T-helper 1 cell treated with Interleukin-12 subunit alpha and Interleukin-12 subunit beta and Interleukin-4 antibody, amounts not matched to agents 30 μg/mL and 1 μg/mL, for 36 hours (primary cell): ENCODE measurements around the gene GMEB2.

ENCODE experiments used
- H3K27ac Mint-ChIP-seq: one replicate; pipeline ENCODE4 v1.8.0; 2021; ENCODE audit warnings: mild to moderate bottlenecking, mixed read lengths
- H3K27me3 Mint-ChIP-seq: one replicate; pipeline ENCODE4 v1.8.0; 2021; ENCODE audit warnings: low read depth, mixed read lengths
- H3K36me3 Mint-ChIP-seq: one replicate; pipeline ENCODE4 v1.8.0; 2021; ENCODE audit warnings: low read depth, mixed read lengths
- H3K4me1 Mint-ChIP-seq: one replicate; pipeline ENCODE4 v1.8.0; 2021; ENCODE audit warnings: low read depth, mixed read lengths
- H3K4me3 Mint-ChIP-seq: one replicate; pipeline ENCODE4 v1.8.0; 2021; ENCODE audit warnings: mild to moderate bottlenecking, moderate library complexity, mixed read lengths
- H3K9me3 Mint-ChIP-seq: one replicate; pipeline ENCODE4 v1.8.0; 2021; ENCODE audit warnings: mixed read lengths

GMEB2 gene

DNA sequence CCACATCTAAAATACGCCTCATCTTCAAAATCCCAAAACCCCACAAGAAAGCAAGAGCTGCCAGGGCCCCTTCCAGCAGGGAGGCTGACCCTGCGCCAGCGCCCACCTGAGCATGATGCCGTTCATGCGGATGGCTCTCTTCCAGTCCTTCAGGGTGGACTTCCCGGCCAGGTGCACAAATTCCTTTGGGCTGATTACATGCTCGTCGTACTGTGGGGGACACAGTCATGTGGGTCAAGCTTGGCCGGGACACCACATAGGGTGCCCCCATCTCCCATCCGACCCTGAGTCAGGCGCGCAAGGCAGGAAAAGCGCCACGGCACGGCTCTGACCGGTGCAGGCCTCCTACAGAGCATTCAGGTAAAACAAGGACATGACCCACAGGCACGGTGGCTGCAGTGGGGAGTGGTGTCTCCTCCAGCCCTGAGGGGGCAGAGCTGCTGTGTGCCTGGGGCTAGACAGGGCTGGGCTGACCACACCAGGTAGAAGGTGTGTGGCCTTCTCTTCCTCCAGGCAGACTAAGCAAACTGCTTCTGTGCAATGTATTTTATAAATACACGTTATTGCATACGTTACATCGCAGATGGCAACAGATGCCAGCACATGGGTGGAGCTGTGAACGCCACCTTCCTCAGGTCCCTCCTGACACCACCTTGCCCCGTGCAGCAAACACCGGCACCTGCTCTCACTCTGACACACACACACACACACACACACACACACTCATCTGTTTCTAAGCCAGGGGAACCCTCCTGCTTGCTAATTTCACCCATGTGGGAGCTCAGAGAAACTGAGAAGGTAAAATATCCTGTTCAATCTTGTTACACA, 29.0 kb downstream of the GMEB2 start:
- Mint-ChIP-seq H3K9me3 (no peaks in the 10 kb centered on the region), H3K36me3 (peaks cover 35% of the 10 kb centered on the region), H3K4me1 (peaks cover 2% of the 10 kb centered on the region), H3K27ac (no peak overlapping the region), H3K27me3 (no peaks in the 10 kb centered on the region), H3K4me3 (no peak overlapping the region)

DNA sequence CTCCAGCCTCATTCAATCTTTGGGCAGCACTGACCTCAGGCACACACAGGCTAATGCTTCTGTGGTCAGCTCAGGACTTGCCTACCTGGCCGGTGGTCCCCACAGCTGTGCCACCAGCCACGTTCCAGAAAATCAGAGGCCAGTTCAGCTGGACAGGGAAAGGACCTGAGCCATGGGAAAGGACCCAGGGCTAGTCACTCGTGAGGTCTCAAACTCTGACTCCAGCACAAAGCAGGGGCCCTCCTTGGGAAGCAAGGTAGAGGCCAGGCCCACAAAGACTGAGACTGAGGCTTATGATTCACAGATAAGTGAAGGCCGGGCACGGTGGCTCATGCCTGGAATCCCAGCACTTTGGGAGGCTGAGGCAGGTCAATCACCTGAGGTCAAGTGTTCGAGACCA, 30.5 kb downstream of the GMEB2 start:
- Mint-ChIP-seq H3K27me3 (no peaks in the 10 kb centered on the region), H3K9me3 (no peaks in the 10 kb centered on the region), H3K4me1 (no peaks in the 10 kb centered on the region), H3K27ac (no peak overlapping the region), H3K36me3 (peaks cover 34% of the 10 kb centered on the region), H3K4me3 (no peak overlapping the region)

DNA sequence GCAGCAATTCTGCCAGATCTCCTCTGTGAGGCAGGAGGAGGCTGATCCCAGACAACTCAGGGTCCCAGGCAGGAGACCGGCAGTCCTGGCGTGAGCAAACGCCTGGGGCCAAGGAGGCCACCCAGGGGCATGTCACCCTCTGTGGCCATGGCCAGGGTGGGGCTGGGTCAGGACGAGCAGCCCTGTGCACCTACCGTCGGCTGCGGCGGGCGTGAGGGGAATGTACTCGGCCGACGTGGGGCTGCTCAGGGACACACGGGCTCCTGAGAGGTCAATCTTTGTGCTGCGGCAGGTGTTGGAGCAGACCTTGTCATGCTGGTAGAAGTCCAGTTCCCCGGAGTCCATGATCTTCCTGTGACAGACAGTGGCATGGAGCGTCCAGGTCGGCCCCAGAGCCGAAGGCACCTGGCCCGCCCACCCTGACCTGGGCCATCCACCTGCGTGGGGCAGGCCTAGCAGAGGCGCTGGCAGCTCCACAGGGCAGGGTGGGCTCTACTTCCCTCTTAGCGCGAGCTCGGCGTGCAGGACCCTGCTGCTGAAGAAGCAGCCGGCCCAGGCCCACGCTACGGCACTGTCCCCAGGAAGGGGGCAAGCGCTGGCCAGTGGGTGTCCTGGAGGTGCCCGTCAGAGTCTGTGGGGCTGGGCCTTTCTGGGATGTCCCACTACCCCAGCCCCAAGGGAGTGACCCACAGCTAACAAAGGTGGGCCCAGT, 31.3 kb downstream of the GMEB2 start:
- peaks cover 36% of the 10 kb centered on the region for H3K36me3 Mint-ChIP-seq
- no peaks in the 10 kb centered on the region for H3K27me3 Mint-ChIP-seq
- H3K9me3 Mint-ChIP-seq, result no peaks in the 10 kb centered on the region
- H3K4me1 Mint-ChIP-seq, result no peaks in the 10 kb centered on the region
- no peak overlapping the region for H3K4me3 Mint-ChIP-seq
- H3K27ac Mint-ChIP-seq, result no peak overlapping the region

DNA sequence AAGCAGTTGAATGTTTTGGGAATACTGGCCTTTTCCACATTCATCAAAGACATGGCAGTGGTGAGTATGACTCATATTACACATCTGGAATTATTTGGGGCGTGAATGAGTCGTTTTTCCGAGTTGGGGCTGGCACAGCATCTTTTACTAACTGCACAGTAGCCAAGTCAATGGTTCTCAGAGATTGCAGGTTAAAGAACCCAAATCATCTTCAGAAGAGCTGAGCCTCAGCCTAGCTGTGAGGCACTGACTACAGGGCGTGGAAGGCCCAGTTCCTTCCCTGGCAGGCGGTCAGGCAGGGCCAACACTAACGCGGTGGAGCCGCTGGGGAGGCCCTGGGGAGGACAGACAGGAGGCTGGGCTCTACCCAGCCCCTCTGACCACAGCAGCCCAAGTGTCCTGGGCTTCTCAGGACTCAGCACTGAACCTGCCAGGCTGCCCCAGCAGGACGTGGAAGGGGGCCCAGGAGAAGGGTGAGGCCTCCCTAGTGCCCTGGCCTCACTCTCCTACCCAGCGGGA, 32.8 kb downstream of the GMEB2 start:
- Mint-ChIP-seq H3K4me3 (no peak overlapping the region), H3K9me3 (no peaks in the 10 kb centered on the region), H3K4me1 (no peaks in the 10 kb centered on the region), H3K27me3 (no peaks in the 10 kb centered on the region), H3K27ac (no peak overlapping the region), H3K36me3 (peaks cover 38% of the 10 kb centered on the region)

DNA sequence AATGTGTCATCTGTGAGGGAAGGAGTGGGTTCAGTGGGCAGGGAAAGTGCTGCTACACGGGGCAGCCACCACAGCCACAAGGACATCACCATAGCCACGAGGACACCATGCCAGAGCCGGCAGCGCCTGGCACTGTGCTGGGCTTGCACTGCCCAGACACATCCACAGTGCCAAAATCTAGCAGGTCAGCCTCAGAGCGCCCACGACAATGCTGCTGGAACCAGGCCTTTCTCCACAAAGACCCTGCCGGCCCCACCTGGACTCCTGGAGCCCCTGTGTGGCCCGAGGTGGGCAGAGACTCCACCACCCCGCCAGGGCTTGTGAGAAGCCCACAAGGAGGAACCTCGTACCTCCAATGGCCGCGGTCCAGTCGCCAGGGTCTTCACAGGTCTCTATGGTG, 34.2 kb downstream of the GMEB2 start:
- H3K4me1 Mint-ChIP-seq, result no peaks in the 10 kb centered on the region
- H3K36me3 Mint-ChIP-seq, result peaks cover 36% of the 10 kb centered on the region
- no peak overlapping the region for H3K27ac Mint-ChIP-seq
- no peaks in the 10 kb centered on the region for H3K27me3 Mint-ChIP-seq
- no peaks in the 10 kb centered on the region for H3K9me3 Mint-ChIP-seq
- no peak overlapping the region for H3K4me3 Mint-ChIP-seq

DNA sequence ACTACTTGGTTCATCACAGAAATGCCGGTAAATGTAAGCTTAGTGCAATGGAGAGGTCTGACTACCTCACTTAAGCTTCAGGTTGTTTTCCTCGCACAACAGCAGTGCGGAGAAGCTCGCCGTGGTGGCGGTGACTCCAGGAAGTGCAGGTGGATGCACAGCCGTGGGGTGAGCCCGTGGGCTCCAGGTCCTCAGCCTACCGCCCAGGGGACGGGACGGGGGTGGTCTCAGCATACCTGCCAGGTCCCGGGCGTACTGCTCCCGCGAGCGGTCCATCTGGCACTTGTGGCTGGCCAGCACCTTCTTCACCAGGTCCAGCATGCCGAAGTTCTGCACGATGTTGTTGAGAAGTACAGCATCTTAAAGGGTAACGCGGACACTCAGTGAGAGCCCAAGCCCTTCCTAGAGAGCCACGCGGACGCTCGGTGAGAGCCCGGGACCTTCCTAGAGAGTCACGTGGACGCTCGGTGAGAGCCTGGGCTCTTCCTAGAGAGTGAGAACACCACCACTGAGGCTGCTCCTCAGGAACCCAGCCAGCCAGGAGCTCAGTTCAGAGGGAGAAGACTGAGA, 35.0 kb downstream of the GMEB2 start:
- Mint-ChIP-seq H3K4me1 (no peaks in the 10 kb centered on the region), H3K9me3 (no peaks in the 10 kb centered on the region), H3K4me3 (no peak overlapping the region), H3K27me3 (no peaks in the 10 kb centered on the region), H3K27ac (no peak overlapping the region), H3K36me3 (peaks cover 33% of the 10 kb centered on the region)

DNA sequence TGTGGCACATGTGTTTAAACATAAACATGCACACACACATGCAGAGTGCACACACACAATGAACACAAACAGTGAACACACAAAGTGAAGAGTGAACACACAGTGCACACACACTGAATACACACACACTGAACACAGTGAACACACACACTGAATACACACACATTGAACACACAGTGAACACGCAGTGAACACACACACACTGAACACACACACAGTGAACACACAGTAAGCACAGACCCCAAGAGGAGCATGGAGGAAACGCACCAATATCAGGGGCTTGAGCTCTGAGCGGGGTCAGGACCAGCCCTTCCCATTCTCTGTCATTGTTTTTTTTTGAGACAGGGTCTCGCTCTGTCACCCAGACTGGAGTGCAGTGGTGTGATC, 35.8 kb downstream of the GMEB2 start:
- H3K9me3 Mint-ChIP-seq, result no peaks in the 10 kb centered on the region
- H3K4me1 Mint-ChIP-seq, result no peaks in the 10 kb centered on the region
- H3K36me3 Mint-ChIP-seq, result peaks cover 33% of the 10 kb centered on the region
- no peaks in the 10 kb centered on the region for H3K27me3 Mint-ChIP-seq
- H3K27ac Mint-ChIP-seq, result no peak overlapping the region
- H3K4me3 Mint-ChIP-seq, result no peak overlapping the region

DNA sequence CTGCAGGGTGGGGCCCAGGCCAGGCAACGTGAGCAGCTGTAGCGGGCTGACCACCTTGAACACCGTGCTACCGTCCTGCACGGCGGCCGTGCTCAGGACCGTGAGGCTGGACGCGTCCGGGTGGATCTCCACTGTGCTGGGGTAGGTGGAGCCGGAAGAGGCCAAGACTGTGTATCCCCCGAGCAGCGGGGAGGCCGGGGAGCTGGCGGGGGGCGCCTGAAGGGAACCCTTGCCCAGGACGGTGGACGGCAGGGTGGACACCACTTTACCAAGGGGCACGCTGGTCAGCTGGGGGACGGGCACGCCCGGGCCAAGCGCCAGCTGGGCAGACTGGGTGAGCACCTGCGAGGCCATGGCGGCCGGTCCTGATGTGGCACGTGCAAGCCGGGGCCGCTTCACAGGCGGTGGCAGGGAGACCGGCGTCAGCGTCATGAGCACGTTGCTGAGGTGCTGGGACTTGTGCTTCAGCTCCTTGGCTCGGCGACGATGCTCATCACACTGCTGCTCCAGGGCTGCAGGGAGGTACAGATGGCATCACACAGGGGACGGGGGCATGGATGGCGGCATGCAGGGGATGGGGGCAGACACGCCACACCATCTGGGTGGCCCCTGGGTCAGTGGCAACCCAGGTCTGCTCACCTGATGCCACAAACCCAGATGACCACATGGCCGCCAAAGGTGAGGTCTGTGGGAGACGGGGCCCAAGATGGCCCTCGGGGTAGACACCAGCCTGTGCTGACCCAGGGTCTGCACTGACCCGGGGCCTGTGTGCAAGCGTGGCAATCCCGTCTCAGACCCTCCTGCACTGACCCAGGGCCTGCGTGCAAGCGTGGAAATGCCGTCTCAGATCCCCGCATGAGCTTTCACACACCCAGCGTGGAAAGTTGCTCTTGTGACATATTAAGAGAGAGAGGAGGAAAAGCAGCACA, 36.4 kb downstream of the GMEB2 start:
- H3K4me3 Mint-ChIP-seq, result no peak overlapping the region
- peaks cover 32% of the 10 kb centered on the region for H3K36me3 Mint-ChIP-seq
- H3K27ac Mint-ChIP-seq, result no peak overlapping the region

DNA sequence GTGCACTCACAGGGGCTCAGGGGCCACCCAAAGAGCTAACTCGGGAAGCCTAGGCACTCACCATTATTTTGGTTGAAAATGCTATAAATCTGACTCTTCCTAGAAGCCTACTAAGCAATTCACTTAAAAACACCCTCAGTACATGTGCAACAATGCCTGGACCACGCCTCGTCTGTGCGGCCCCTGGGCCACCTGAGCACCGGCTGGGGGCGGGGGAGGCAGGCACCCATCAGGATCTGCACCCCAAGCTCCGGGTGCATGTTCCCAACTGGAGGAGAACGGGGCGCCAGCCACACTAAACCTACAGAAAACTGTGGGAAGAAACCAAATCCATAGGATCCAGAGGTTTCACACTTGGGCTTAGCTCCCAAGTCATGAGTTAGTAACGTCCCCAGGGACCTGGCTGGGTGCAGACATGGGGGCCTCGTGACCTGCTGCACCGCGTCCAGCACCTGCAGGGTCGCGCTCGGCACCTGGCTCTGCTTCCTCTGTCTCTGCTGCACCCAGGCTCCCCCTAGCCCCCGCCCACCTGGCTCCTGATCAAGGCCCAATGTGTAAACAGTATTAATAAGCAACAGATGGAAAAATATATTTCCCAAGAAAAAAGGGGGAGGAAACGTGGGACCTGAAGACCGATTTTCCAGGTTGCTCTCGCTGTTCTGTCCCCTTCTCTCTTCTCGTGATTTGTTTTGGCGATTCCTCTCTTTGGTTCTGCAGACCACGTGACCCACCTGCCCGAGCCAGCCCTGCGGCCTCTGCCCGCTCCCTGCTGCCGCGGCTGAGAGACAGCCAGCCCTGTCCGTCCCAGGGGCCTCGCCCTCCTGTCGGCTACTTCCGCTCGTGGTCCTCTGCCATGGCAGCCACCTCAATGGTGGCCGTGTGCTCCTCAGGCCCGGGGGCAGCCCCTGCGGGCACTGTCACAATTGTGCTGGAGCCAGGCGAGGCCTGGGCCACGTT, 37.4 kb downstream of the GMEB2 start:
- H3K9me3 Mint-ChIP-seq, result no peaks in the 10 kb centered on the region
- H3K27ac Mint-ChIP-seq, result no peak overlapping the region
- no peak overlapping the region for H3K4me3 Mint-ChIP-seq
- H3K36me3 Mint-ChIP-seq, result peaks cover 26% of the 10 kb centered on the region
- H3K4me1 Mint-ChIP-seq, result no peaks in the 10 kb centered on the region
- H3K27me3 Mint-ChIP-seq, result no peaks in the 10 kb centered on the region

More for the DNA sequence above, 36.4 kb downstream of the GMEB2 start:
- no peaks in the 10 kb centered on the region for H3K9me3 Mint-ChIP-seq
- no peaks in the 10 kb centered on the region for H3K27me3 Mint-ChIP-seq
- no peaks in the 10 kb centered on the region for H3K4me1 Mint-ChIP-seq

DNA sequence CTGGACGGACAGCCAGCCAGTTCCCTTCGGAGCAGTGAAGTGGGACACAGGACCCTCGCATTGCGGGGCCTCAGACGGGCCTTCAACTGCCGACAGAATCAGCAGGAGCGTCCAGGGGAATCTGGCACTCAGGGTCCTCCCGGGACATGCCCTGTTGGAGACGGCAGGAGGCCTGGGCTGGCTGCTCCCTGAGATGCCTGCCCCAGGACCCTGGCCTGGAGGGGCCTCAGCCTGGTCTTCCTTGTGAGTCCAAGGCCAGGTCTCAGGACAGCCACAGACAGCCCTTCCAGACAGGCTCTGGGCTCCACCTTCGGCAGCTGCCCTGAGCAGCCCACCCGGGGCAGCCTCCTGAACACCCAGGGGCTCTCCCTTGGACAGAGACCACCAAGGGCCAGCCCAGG, 38.3 kb downstream of the GMEB2 start:
- Mint-ChIP-seq H3K36me3 (peaks cover 26% of the 10 kb centered on the region), H3K9me3 (no peaks in the 10 kb centered on the region), H3K4me3 (no peak overlapping the region), H3K27me3 (peaks cover 5% of the 10 kb centered on the region), H3K4me1 (no peaks in the 10 kb centered on the region), H3K27ac (no peak overlapping the region)

DNA sequence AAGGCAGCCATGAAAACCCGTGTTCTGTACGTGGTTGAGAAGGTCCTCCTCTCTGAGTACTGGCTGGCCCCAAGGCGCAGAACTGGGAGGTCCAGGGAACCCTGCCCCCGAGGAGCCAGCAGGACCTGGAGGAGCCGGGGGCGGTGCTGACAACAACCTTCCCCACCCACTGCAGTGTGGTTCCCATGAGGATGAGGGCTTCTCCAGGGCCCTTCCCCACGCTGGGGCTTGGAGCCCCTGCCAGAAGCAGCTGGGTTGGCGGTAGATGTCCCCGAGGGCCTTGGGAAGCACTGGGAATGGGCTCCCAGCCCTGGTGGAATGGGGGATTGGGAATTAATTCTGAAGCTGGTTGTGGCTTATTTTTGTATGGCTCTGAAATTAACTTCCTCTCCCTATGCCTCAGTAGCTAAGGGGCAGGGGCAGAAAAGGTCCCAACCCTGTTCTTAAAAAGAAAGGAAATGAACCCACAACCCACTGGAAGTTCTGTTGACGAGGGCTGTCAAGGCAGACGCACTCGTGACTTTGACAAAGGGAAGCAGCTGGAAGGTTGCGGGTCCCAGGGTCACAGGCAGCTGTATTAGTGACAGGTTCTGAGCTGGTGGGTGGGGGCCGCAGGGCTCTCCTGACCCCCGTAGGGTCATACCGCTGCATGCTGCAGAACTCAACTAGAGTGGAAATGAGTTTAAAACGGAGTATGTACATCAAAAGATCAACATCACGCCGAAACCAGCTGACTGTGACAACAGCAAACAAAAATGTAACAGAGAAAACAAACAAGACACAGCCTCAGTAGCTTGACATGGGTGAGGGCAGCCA, 38.9 kb downstream of the GMEB2 start:
- no peak overlapping the region for H3K27ac Mint-ChIP-seq
- H3K27me3 Mint-ChIP-seq, result peaks cover 7% of the 10 kb centered on the region
- H3K36me3 Mint-ChIP-seq, result peaks cover 21% of the 10 kb centered on the region
- H3K9me3 Mint-ChIP-seq, result no peaks in the 10 kb centered on the region
- no peak overlapping the region for H3K4me3 Mint-ChIP-seq
- H3K4me1 Mint-ChIP-seq, result no peaks in the 10 kb centered on the region

DNA sequence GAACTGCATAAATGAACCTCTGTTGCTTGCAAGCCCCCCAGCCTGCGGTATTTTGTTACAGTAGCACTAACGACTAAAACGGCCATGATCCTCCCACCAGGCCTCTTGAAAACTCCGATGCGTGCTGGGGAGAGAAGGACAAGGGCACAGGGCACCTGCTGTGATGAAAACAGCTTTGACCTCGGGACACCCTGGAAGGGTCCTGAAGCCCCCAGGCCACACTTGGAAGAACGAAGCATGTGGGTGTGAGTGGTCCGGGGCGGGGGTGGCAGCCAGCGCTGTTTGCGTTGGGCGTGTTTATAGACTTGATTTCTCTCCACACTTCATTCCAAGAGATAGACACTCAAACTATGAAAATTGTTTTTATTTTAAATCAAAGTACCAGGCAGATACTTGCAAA, 39.6 kb downstream of the GMEB2 start:
- Mint-ChIP-seq H3K36me3 (peaks cover 20% of the 10 kb centered on the region), H3K27me3 (peaks cover 14% of the 10 kb centered on the region), H3K9me3 (no peaks in the 10 kb centered on the region), H3K27ac (no peak overlapping the region), H3K4me1 (no peaks in the 10 kb centered on the region), H3K4me3 (no peak overlapping the region)

DNA sequence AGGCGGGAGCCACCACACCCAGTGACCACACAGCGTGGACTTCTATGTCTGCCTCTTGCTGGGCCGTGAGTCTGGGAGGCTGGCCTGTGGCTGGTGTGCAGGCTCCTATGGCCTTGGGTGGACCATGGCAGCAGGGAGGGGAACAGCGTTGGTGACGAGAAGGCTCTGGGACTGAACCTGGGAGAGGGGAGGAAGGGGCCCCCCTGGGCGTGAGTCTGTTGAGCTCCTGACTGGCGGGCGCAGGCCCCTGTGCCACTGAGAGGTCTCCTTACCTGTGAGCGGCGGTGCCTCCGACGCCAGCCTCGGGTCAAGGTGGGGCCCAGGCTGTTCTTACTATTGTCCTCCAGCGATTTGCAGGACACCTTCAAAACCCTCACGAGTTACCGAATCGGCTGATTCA, 40.1 kb downstream of the GMEB2 start:
- Mint-ChIP-seq H3K4me1 (no peaks in the 10 kb centered on the region), H3K27me3 (peaks cover 14% of the 10 kb centered on the region), H3K9me3 (no peaks in the 10 kb centered on the region), H3K4me3 (no peak overlapping the region), H3K27ac (no peak overlapping the region), H3K36me3 (peaks cover 18% of the 10 kb centered on the region)
